GM18870 (cell line): ENCODE results near the gene ABHD4.

ENCODE experiments used
- ATAC-seq: cut with Tn5 transposase; IDR thresholded peaks from one replicate; pipeline ENCODE4 v1.9.1; 2021; ENCODE audit warnings: moderate library complexity; ENCODE audit not compliant: unreplicated experiment

The ABHD4 gene

DNA sequence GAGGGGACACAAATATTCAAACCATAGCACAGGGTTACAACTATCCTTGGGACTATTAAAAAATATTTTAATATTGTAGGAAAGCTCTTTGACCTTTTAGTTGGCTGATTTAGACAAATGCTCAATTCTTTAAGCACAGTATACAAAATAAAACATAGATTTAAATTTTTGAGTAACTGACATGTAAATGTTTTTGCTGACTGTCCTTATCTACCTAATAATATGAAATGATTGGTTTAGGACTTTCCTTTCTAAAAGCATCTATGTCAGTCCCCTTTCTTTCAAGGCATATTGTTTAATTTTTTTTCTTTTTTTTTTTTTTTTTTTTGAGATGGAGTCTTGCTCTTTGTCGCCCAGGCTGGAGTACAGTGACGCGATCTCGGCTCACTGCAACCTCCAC, 62.6 kb downstream of the ABHD4 start:
- ATAC-seq: no peak
